ENCODE measurements around the gene RAPGEF5.

Gene RAPGEF5

DNA sequence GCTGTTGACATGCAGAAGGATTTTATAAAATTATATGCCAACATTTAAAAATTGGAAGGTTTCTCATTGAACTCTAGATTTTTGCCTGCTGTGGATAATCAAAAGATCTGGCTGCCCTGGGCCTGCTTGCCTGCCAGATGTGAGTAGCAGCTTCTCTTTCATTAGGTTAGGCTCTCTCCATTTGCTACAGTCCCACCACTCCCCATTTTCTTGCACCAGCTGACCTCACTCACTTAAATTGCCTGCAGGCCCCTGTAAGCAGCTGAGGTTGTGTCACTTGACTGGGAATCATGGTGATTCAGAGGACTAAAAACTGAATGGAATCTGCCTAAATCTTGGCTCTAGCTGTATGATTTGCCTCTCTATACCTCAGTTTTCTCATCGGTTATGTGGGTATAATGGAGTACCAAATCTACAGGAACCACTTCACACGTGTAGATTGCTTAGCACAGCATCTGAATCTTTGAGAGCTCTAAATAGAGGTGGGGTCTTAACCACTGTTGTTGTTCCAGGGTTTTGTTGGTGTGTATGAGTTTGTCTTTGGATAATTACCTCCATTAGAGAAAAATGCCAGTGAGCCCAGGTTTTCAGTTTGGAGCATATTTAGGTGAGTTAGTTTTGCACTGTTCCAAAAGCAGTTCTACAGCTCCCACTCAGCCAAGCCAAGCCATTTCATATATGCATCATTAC is 18.6 kb upstream of the RAPGEF5 start:
- DNase-seq = no peak

DNA sequence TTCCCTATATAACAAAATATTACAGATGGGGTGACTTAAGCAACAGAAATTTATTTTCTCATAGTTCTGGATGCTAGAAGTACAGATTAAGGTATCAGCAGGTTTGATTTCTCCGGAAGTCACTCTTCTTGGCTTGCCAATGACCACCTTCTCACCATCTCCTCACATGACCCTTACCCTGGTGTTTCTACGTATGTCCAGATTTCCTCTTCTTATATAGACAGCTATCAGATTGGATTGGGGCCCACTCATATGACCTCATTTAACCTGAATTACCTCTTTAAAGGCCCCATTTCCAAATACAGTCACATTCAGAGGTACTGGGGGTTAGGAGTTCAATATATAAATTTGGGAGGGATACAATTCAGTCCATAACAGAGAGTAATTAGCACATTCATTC is 17.0 kb upstream of the RAPGEF5 start:
- no peak for DNase-seq

DNA sequence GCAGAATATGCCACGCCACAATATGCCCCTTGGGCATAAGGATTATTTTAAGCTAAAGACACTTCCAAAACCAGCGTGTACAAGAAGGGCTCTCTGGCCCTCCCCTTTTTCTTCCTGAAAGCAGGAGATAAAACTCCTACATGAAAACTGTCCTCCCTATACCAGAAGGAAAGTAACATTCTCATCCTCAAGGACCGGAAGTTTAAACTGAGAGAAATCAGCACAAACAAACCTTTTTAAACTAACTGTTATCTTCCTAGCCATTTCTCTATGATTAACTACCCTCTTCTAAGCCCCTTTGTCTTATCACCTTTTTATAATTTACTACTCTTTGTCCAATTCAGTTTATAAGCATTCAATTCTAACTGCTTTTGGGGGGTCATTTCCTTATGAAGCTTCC is 16.4 kb upstream of the RAPGEF5 start:
- DNase-seq = no peak

DNA sequence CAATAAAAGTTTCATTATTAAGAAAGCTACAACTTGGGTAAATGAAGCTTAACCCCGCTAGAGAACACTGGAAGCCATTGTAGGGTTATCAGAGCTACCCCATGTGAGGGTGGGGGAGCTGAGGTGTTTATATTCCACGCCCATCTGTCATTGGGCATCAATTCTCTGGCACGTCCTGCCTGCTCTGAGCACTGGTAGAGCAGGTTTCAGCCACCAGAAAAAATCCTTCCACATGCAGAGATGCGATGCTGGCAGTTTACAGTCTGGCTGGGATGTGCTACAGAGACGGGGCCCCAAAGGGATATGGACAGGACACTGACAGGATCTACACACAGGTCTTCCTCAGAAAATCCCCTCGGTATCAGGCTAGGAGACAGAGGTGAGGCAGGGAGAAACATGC is 15.9 kb upstream of the RAPGEF5 start:
- DNase-seq = no peak

DNA sequence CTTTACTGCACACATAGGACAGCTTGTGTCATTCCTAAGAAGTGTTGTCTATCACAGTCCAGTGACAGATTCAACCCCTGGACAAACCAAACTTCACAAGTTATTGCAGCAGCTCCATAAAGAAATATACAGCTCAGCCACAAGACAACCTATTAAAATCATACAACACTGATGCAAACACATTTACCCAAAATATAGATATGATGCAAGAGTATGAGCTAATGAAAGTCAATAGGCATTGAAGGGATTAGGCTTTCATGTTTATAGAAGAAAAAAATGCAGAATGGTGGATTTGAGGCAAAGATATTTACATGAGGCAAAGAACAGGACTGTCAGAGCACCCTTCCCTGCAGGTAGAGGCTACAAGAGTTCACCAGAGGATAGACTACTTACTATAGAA is 14.9 kb upstream of the RAPGEF5 start:
- no peak for DNase-seq

DNA sequence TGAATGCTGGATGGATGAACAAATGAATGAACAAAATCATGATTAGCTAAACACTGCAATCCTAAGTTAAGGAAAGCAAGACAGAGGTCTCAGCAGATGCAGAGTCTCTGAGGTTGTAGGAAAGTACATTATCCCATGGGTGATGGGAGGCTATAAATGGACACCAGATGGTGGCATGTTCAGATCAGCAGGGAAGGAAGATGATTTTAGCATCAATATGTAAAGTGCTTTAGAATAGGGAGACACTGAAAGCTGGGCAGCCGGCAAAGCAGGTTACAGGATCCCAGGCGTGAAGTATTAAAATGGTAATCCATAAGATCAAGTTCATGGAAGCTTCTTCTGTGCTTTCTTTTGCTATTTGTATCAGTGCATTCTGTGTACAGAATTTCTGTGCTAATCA is 7.9 kb upstream of the RAPGEF5 start:
- no peak for DNase-seq

DNA sequence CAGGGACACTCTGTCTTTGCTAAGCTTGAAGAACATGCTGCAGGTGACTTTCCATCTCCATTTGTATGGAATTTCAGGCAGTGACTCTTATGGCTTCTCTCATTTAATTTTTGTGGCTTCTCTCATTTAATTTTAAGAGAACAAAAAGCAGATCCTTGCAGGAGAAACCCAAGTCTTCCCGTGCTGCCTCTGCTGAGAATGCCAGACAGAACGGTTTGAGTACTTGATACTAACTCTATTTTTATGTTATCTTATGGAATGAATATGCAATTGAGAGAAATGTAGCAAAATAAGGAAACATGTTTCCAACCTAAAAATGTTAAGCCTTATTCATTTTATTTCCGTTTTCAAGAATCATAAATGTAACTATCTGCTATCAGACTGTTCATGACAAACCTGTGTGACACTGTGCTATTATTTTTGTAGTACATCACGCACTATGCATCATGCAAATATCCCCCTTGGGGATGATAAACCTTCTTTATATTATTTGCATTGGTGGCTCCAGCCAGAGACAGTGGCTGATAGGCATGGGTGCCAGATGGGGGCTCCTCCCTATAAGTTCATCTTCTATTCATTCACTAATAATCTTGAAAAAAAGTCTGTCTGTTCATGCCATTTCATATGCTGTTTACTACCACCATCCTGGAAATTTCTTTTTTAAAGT is 6.9 kb upstream of the RAPGEF5 start:
- DNase-seq = no peak

DNA sequence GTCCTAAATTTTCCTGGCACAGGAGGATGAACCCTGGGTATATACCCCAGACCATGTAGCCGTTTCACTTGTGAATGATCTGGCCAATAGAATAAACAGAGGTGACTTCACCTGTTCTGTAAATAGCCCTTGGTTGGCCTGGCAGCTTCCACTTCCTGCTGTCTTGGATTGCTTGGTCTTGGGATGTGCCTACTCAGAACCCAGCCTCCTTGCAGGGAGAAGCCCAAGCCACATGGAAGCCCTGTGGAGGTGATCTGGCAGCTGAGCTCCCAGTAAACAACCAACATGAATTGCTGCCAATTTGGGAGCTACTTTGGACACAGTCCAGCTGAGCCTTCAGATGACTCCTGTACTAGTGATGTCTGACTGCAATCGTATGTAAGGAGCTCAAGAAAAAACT is 4.8 kb upstream of the RAPGEF5 start:
- DNase-seq = no peak

DNA sequence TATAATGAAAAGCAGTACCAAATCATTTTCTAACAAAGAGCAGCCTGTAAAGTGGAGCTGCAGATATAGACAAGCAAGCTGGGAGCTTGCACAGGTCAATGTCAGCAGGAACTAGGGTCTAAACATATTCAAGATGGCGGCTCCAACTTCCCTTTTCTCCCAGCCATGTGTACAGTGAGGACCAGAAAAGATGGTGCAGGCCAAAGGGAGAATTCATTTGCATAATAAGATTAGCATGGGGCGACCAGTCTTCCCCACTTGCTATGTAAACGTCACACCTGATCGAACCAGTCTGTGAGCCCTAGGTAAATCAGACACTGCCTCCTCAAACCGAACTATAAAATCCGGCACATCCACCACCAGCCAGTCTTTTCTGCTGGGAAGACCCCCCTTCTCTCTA is 4.4 kb upstream of the RAPGEF5 start:
- DNase-seq = no peak

DNA sequence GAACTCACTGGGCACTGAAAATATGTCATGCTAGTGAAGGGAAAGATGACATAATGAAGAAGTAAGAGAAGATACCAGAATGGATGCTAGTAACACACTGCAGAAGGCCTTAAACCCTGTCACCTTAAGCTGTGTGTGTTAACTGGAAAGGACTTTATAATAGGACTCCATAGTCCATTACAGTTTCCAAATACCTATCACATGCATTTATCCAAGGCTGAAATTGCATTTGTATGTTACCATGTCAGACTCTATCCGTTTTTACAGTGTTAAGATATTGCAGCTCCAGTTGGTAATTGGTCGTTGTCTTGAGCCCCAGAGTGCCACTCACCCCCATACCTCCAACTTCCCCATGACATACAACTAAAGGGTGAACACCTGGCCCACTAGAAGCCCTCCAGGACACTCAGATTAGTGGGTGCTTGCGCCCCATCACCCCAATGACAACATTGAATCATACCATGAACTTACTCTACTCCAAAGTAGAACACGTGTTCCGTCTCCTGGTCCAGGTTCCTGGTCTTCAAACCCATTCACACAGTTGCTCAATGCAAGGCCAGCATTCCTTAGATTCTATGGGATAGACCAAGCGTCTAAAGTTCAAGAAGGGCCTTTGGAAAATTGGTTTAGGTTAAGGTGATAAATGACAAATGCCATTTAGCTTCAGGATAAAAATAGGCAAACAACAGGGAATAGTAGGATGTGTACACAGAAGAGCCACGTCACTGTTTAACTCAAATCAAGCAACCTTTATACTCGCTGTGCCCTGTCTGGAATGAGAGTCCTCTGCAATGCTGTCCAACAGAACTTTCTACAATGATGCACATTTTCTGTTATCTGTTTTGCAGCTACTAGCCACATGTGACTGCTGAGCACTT is 2.1 kb upstream of the RAPGEF5 start:
- no peak for DNase-seq

DNA sequence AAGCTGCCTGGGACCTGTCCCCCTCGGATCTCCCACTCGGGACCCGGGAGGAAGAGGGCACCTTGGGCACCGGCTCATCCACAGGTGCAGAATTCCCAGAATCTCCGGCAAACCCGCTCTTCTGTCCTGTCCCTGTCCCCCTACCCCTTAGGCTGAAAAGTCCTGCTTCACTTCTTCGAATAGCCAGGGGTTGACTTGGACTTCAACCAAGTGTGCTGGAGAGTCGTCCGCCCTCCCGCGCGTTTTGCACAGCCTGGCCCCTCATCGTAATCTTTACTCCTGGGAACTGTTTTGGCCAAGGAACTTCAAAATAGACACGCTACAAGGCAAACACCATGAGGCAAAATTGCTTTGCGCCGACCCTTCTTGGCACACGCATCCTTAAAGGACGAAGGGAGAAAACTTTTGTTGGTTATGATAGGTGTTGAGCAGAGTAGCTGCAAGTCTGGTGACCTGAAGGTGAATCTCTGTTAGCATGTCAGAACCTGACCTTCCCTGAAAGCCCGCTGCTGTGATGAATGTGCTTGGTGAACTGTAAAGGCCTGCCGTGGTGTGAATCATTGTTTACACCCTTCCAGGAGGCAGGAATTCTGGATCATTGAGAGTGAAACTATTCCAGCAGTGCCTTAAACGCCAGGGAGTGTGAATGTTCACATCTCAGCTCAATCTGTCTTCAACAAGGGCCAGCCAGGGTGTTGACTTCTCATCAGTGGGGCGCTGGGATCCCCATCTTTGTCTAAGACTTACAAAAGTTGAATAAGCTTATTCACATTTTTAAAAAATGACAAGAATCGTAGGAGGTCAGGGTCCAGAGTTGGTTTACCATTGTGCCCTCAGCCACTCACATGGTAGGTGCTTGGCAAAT is 589 bp upstream of the RAPGEF5 start:
- no peak for DNase-seq

DNA sequence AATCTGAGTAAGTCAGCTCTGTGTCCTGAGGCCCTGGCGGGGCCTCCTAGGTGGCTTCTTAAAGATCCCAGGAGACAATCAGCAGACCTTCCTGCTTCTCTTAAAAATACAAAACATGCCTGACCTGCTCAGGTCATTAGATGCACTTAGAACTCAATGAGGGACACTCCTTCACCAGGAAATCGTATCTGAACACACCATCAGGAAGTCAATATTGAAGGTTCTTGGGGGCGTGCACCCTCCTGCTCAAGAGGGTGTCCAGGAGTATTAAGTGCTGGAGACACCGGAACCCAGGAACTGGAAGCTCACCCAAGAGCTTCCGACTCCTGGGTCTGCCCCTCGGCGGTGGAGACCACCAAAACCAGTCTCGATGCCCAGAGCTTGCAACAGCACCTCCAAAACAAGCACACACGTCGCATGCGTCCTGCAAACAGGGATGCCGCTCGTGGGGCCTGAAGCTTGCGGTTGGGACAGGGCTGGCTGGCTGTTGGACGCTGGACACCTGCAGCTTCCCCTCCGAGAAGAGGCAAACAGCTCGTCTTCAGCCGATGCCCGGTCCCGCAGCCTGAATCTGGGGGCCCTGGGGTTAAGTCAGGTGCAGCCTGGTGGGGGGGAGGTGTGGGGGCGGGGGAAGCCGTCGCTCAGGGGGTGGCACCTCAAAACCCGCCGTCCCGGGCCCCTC is 803 bp downstream of the RAPGEF5 start:
- DNase-seq = no peak

DNA sequence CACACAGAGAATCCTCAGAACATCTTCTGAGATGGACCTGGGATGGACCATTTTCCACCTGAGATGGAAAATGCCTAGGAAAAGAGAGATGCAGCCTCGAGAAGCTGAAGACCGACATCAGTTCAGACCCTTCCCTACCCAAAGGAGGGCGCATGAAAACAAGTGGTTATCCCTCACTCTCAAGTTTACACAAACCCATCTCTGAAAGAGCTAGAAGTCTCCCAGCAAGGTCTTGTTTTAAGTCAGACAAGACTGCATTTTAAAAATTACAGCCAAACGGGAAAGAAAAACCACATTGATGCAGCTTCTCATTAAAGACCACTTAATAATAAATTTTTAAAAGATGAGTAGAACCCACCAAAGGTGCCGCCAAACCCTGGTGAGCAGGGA is 1.3 kb downstream of the RAPGEF5 start:
- DNase-seq = no peak

DNA sequence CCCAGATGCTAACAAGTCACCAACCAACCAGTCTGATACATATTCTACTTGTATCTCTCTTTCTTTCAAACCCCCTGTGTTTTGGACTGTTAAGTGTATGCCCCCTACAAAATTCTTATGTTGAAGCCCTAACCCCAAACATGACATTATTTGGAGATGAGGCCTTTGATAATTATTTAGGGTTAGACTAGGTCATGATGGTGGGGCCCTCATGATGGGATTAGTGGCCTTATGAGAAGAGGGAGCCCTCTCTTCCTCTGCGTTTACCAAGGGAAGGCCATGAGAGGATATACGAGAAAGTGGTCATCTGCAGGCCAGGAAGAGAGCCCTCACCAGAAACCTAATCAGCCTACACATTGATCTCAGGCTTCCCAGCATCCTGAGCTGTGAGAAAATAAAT is 2.5 kb downstream of the RAPGEF5 start:
- no peak for DNase-seq

DNA sequence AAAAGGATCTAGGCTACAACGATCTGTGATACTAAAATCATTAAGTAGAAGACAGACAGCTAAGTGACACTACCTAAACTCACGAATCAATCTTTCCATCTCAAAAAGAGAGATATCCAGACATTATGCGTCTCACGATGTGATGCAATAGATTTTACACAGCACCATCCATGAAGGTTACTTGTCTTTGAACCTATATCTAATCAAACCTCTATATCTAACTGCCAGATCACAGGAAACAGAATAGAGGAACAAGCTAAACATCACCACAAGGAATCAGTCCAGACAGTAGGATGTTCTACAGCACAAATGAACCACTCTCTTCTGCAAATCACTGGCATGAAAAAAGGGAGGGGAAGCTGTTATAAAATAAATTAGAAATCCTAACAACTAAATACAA is 4.1 kb downstream of the RAPGEF5 start:
- no peak for DNase-seq

DNA sequence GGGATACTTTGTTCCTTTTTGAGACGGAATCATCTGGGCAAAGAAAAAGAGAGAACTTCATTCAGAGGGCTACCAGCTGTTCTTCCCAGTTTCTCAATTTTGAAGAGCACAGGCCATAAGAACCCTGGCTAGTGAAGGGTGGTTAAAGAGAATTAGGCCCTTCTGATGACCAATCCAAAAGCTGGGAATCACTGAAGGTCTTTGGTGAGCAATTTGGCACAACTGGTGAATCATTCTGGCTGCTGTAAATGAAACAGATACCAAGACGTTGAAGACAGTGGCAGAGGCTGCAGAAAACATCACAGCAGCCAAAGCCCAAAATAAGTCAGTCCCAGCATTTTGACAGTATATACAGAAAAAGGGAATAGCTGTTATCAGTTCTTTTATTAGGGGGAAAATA is 5.1 kb downstream of the RAPGEF5 start:
- no peak for DNase-seq

DNA sequence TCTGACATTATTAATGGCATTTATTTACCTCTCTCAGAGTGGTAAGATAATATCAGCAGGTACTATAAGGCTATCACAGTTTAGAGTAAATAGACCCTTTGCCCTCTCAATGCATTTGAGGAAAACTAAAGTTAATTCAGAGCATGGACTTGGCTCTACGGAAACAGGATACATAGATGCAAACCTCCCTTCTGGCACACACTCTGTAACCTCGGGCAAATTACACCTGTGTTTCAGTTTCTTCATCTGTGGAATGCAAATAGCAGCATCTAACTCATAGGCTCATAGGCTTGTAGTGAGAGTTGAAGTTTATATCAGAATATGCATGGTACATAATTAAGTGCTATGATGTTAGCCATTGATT is 5.6 kb downstream of the RAPGEF5 start:
- DNase-seq = no peak

DNA sequence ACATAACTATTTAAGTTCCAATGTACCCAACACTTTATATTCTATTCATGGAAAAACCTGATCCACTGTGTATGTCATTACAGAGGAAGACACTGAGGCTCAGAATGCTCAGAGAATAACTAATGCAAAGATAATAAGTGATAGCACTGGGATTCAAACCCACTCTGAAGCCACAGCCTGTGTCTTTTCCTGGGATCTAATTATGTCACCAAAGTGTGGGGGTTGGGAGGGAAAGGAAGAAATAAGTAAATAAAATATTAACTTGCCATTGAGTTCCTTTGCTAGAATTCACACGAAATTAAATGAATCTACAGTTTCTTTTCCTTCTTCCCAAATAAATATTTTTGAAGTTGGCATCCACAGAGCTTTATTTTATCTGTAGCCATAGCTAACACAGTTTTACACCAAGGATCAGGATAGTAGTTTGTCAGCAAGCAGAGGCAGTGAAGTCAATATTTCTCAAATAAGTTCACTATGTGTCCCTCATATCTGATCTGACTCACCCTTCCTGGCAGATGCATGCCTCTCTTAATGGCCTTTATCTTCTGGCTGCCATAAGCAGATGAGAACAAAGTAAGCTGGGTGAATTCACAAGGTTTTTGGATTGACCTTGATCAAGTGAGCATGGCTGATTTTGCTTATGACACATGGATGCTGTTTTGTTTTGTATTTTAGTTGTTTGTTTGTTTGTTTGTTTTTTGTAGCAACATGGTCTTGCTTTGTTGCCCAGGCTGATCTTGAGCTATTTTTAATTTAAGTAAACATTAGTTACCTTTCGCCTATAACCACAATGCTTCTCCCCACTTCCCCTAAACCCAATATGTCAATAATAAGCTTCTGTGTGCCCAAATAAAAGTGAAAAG is 6.3 kb downstream of the RAPGEF5 start:
- DNase-seq = no peak

DNA sequence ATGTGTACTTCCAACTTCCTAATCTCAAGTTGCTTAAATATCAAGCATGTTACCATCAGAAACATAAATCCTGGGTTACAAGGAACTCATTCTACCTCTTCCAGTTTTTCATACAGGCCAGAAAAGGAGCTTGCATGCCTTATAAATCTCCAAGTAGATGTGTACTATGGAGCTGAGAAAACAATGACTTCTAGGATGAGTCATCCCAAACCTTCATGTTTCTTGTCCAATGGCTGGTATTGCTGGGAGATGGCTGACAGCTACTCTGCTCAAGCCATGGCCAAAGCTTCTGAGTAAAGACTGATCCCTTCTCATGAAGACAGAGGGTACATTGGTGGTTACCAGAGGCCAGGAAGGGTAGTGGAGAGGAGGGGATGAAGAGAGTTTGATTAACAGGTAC is 8.6 kb downstream of the RAPGEF5 start:
- no peak for DNase-seq

DNA sequence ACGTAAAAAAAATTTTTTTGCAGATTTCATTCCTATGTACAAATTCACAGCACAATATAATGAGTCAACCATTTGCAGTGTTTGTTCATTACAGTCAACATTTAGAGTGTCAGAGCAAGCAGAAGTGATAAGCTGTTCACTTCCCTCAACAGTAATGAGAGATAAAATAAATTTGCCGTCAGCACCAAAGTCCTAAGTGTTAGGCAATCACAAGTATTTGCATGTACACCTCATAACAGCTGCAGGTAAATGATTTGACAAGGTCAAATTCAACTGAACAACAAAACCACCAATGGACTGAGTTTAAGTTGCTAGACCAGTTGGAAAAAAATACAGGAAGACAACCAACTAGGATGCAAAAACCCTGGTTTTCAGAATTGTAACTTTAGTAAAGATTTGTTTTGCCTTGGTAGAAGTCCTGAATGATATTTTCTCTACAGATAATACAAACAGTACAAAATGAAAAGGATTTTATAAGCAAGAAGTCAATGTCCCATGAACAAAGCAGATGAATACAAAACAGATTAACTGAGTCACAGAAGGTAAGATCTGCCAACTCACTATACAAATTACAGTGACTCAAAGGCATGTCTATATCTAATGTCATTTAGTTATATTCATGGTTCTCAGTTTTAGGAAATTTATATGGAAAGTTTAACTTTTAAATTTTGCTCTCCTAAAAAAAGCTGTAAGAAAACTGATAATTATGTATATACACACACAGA is 10.4 kb downstream of the RAPGEF5 start:
- no peak for DNase-seq

DNA sequence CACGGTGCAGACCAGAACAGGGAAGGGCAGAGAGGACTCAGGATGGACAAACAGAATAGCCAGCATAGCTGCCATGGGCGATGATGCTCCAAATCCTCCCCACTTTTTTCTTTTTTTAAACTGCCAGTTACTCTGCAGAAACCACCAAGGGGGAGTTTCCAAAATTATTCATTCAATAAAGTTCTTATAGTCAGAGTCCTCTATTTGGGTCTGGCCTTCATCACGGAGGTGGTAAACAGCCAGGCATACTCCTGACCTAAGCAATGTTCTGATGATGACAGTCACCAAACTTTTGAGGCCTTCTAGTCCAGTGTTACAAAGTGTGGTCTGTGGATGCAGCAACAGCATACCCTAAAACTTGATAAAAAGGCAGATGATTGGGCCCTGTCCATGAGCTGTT is 12.3 kb downstream of the RAPGEF5 start:
- DNase-seq = no peak

Measured in activated CD4-positive, alpha-beta T cell treated with anti-CD3 and anti-CD28 coated beads, Interleukin-10, Interleukin-2, amounts not matched to agents 100 ng/mL and 50 ng/mL, durations not matched to agents 16 hours and 8 hours (primary cell).